GM12878 (cell line): ENCODE measurements around the gene ITGA8.

Experiments
- RCOR1 ChIP-seq: conservative IDR thresholded peaks from 2 replicates; pipeline ENCODE4 v1.6.1; 2012; ENCODE audit warnings: low read depth, low read length, improper control_type of control experiment
- ZNF384 ChIP-seq: IDR thresholded peaks from 2 replicates; pipeline ENCODE4 v1.6.1; 2012; ENCODE audit warnings: low read depth, mild to moderate bottlenecking, low read length, improper control_type of control experiment, borderline replicate concordance
- TF ChIP-seq, protein P1 (sequence below): IDR thresholded peaks from 2 replicates; pipeline ENCODE4 v1.6.1; 2012; ENCODE audit warnings: low read depth, low read length, improper control_type of control experiment
- TF ChIP-seq, protein P2 (sequence below), 3 experiments: IDR thresholded peaks in 2 of 3; conservative IDR thresholded peaks in 1 of 3; 2 replicates each; pipeline ENCODE4 v1.5.1; 2011; ENCODE audit warnings: low read depth in 3 of 3, low read length in 3 of 3, mild to moderate bottlenecking in 3 of 3, control low read depth in 2 of 3, moderate library complexity in 2 of 3, inconsistent platforms in 1 of 3, mixed read lengths in 1 of 3; ENCODE audit not compliant: control insufficient read depth in 2 of 3, insufficient read depth in 1 of 3; ENCODE audit errors: extremely low read depth in 1 of 3

DNA sequence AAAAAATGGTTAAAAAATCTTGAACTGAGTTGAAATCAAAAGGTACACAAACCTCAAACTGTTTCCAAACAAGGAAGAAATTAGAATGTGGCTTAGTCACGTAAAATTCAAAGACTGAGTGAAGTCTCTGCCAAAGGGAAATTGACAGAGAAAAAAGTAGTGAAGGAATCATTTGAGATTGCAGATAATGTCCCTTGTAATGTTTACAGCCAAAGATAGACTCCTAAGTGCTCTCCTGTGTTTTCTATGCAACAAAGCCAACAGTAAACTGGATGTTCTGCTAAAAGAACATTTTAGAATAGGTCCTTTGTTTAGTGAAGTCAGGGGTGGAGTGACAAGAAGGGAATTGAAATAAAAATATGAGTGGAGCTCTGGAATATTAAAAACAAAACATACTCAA lies 117.9 kb downstream of the ITGA8 start:
- no peak for TF ChIP-seq ZNF384
- no peak for TF ChIP-seq RCOR1
- TF ChIP-seq, protein P1, sequence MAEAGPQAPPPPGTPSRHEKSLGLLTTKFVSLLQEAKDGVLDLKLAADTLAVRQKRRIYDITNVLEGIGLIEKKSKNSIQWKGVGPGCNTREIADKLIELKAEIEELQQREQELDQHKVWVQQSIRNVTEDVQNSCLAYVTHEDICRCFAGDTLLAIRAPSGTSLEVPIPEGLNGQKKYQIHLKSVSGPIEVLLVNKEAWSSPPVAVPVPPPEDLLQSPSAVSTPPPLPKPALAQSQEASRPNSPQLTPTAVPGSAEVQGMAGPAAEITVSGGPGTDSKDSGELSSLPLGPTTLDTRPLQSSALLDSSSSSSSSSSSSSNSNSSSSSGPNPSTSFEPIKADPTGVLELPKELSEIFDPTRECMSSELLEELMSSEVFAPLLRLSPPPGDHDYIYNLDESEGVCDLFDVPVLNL = no peak
- TF ChIP-seq, protein P2, sequence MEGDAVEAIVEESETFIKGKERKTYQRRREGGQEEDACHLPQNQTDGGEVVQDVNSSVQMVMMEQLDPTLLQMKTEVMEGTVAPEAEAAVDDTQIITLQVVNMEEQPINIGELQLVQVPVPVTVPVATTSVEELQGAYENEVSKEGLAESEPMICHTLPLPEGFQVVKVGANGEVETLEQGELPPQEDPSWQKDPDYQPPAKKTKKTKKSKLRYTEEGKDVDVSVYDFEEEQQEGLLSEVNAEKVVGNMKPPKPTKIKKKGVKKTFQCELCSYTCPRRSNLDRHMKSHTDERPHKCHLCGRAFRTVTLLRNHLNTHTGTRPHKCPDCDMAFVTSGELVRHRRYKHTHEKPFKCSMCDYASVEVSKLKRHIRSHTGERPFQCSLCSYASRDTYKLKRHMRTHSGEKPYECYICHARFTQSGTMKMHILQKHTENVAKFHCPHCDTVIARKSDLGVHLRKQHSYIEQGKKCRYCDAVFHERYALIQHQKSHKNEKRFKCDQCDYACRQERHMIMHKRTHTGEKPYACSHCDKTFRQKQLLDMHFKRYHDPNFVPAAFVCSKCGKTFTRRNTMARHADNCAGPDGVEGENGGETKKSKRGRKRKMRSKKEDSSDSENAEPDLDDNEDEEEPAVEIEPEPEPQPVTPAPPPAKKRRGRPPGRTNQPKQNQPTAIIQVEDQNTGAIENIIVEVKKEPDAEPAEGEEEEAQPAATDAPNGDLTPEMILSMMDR (IDR thresholded peaks at IDR 0.05 in 2 of 3, conservative IDR thresholded peaks at IDR 0.05 in 1 of 3; ENCODE audit: control insufficient read depth in 2 of 3, extremely low read depth in 1 of 3, insufficient read depth in 1 of 3, low read depth in 3 of 3, low read length in 3 of 3) = no peak
